ENCODE data around the gene SHANK3. TPM values are rescaled to one million over a fixed set of nuclear protein-coding genes. Genes with fewer than 3 reads are reported as not detected.
A peak's percentile ranks its signal among the peaks of the same experiment; 100 is the strongest.

Gene SHANK3
- total RNA-seq = under 1 TPM; 0.07 TPM
- not detected for polyA plus RNA-seq

- no peak within 1 kb of the TSS for H3K4me3 ChIP-seq (ENCODE audit: low read length)
Measured at GRCh38 chr22:50672471-50673230, at the start of gene SHANK3. SHANK3 (plus strand) TSS chr22:50672823.

GRCh38 chr22:50624347-50625130 lies 48.1 kb upstream of the SHANK3 start:
- peak overlapping the region in 5 of 8 donors; percentile 13 to 69 (median 55) for H3K27ac Mint-ChIP-seq
- H3K36me3 Mint-ChIP-seq = peaks cover 0 to 23% (median 2%) of the 10 kb centered on the region in 3 donors
- CTCF ChIA-PET = interaction anchor here (1.0 kb wide), 1 partner anchor 99 kb away, joined by 3 read pairs; the partner anchor contains the start of gene SCO2
- H3K27me3 Mint-ChIP-seq = no peaks in the 10 kb centered on the region
- POLR2A ChIA-PET = no interaction called here
- peaks cover 0 to 5% (median 0%) of the 10 kb centered on the region in 5 donors for H3K9me3 Mint-ChIP-seq
- H3K4me1 Mint-ChIP-seq = peaks cover 44 to 61% (median 50%) of the 10 kb centered on the region in 3 donors
- Histone ChIP-seq H3K4me1 (ENCODE audit: insufficient read depth, low read length) (peaks cover 50% of the 10 kb centered on the region), H3K9me3 (ENCODE audit: low read length) (no peaks in the 10 kb centered on the region), H3K36me3 (ENCODE audit: insufficient read depth, low read length) (no peaks in the 10 kb centered on the region), H3K4me3 (ENCODE audit: low read length) (no peak overlapping the region), H3K27me3 (ENCODE audit: insufficient read depth, low read length, poor library complexity, severe bottlenecking) (no peaks in the 10 kb centered on the region), H3K27ac (ENCODE audit: low read depth, low read length) (no peak overlapping the region)
- no peak for DNase-seq
- peak overlapping the region in 2 of 7 donors; percentile 35 to 37 for H3K4me3 Mint-ChIP-seq

More at GRCh38 chr22:50672471-50673230, at the start of gene SHANK3:
- Mint-ChIP-seq H3K27me3 (peaks cover 31 to 55% of the 10 kb centered on the region in 2 donors), H3K9me3 (no peaks in the 10 kb centered on the region), H3K27ac (peak within 1 kb of the TSS in 2 of 8 donors; percentile 54 to 74), H3K4me1 (peaks cover 9 to 25% (median 12%) of the 10 kb centered on the region in 3 donors), H3K4me3 (peak within 1 kb of the TSS in 6 of 7 donors; percentile 57 to 89 (median 64)), H3K36me3 (no peaks in the 10 kb centered on the region)
- ChIA-PET CTCF (no interaction called here), POLR2A (interaction anchor here (0.6 to 1.0 kb wide), 2 partner anchors 25 to 145 kb away, joined by 3 to 4 read pairs; no protein-coding TSS in a partner anchor)
- Histone ChIP-seq H3K27me3 (ENCODE audit: insufficient read depth, low read length, poor library complexity, severe bottlenecking) (peaks cover 23% of the 10 kb centered on the region), H3K9me3 (ENCODE audit: low read length) (no peaks in the 10 kb centered on the region), H3K36me3 (ENCODE audit: insufficient read depth, low read length) (no peaks in the 10 kb centered on the region), H3K27ac (ENCODE audit: low read depth, low read length) (no peak within 1 kb of the TSS), H3K4me1 (ENCODE audit: insufficient read depth, low read length) (peaks cover 11% of the 10 kb centered on the region)
- DNase-seq = no peak

- H3K9me3 ChIP-seq (ENCODE audit: low read length) = no peaks in the 10 kb centered on the region
- POLR2A ChIA-PET = interaction anchor here (0.5 kb wide), 1 partner anchor 233 kb away, joined by 5 read pairs; no protein-coding TSS in a partner anchor
- Mint-ChIP-seq H3K27ac (peak overlapping the region in 2 of 8 donors; percentile 33 to 41), H3K27me3 (no peaks in the 10 kb centered on the region), H3K4me1 (peaks cover 44 to 62% (median 49%) of the 10 kb centered on the region in 3 donors), H3K9me3 (peaks cover 0 to 5% (median 0%) of the 10 kb centered on the region in 5 donors), H3K36me3 (peaks cover 0 to 23% (median 2%) of the 10 kb centered on the region in 3 donors), H3K4me3 (peak overlapping the region in 1 of 7 donors; percentile 82)
- no peak overlapping the region for H3K27ac ChIP-seq (ENCODE audit: low read depth, low read length)
- CTCF ChIA-PET = no interaction called here
- peaks cover 45% of the 10 kb centered on the region for H3K4me1 ChIP-seq (ENCODE audit: insufficient read depth, low read length)
- no peaks in the 10 kb centered on the region for H3K27me3 ChIP-seq (ENCODE audit: insufficient read depth, low read length, poor library complexity, severe bottlenecking)
- no peak for DNase-seq
- no peak overlapping the region for H3K4me3 ChIP-seq (ENCODE audit: low read length)
- no peaks in the 10 kb centered on the region for H3K36me3 ChIP-seq (ENCODE audit: insufficient read depth, low read length)
Measured at GRCh38 chr22:50625131-50625567, 47.5 kb upstream of the SHANK3 start.

GRCh38 chr22:50625568-50626313 lies 46.9 kb upstream of the SHANK3 start:
- H3K36me3 Mint-ChIP-seq = peaks cover 0 to 23% (median 2%) of the 10 kb centered on the region in 3 donors
- no peak overlapping the region for H3K27ac ChIP-seq (ENCODE audit: low read depth, low read length)
- H3K4me3 ChIP-seq (ENCODE audit: low read length) = no peak overlapping the region
- POLR2A ChIA-PET = interaction anchor here (0.5 kb wide), 1 partner anchor 233 kb away, joined by 5 read pairs; no protein-coding TSS in a partner anchor
- CTCF ChIA-PET = no interaction called here
- H3K4me1 ChIP-seq (ENCODE audit: insufficient read depth, low read length) = peaks cover 41% of the 10 kb centered on the region
- H3K4me1 Mint-ChIP-seq = peaks cover 39 to 56% (median 45%) of the 10 kb centered on the region in 3 donors
- DNase-seq = no peak
- H3K36me3 ChIP-seq (ENCODE audit: insufficient read depth, low read length) = no peaks in the 10 kb centered on the region
- no peaks in the 10 kb centered on the region for H3K27me3 Mint-ChIP-seq
- no peaks in the 10 kb centered on the region for H3K9me3 ChIP-seq (ENCODE audit: low read length)
- no peaks in the 10 kb centered on the region for H3K27me3 ChIP-seq (ENCODE audit: insufficient read depth, low read length, poor library complexity, severe bottlenecking)
- peak overlapping the region in 1 of 7 donors; percentile 81 for H3K4me3 Mint-ChIP-seq
- H3K9me3 Mint-ChIP-seq = peaks cover 0 to 5% (median 0%) of the 10 kb centered on the region in 5 donors
- H3K27ac Mint-ChIP-seq = peak overlapping the region in 2 of 8 donors; percentile 41 to 51

- Histone ChIP-seq H3K4me1 (ENCODE audit: insufficient read depth, low read length) (peaks cover 35% of the 10 kb centered on the region), H3K27ac (ENCODE audit: low read depth, low read length) (no peak overlapping the region), H3K36me3 (ENCODE audit: insufficient read depth, low read length) (no peaks in the 10 kb centered on the region), H3K27me3 (ENCODE audit: insufficient read depth, low read length, poor library complexity, severe bottlenecking) (no peaks in the 10 kb centered on the region), H3K4me3 (ENCODE audit: low read length) (no peak overlapping the region), H3K9me3 (ENCODE audit: low read length) (no peaks in the 10 kb centered on the region)
- DNase-seq = no peak
- peak overlapping the region; percentile 24 to 81 (median 67) for H3K4me3 Mint-ChIP-seq
- H3K9me3 Mint-ChIP-seq = peaks cover 0 to 5% (median 0%) of the 10 kb centered on the region in 5 donors
- CTCF ChIA-PET = interaction anchor here (1.2 kb wide), 1 partner anchor 63 kb away, joined by 3 read pairs; the partner anchor contains the start of gene SYCE3
- no peaks in the 10 kb centered on the region for H3K27me3 Mint-ChIP-seq
- POLR2A ChIA-PET = interaction anchor here (1.8 kb wide), 1 partner anchor 101 kb away, joined by 5 read pairs; the partner anchor contains the start of gene SCO2
- peaks cover 33 to 50% (median 39%) of the 10 kb centered on the region in 3 donors for H3K4me1 Mint-ChIP-seq
- peak overlapping the region in 5 of 8 donors; percentile 9 to 85 (median 51) for H3K27ac Mint-ChIP-seq
- peaks cover 0 to 23% (median 2%) of the 10 kb centered on the region in 3 donors for H3K36me3 Mint-ChIP-seq
Measured at GRCh38 chr22:50626314-50626849, 46.2 kb upstream of the SHANK3 start.

- H3K36me3 ChIP-seq (ENCODE audit: insufficient read depth, low read length) = no peaks in the 10 kb centered on the region
- Mint-ChIP-seq H3K27ac (peak overlapping the region; percentile 39 to 95 (median 82)), H3K4me1 (peaks cover 26 to 43% (median 32%) of the 10 kb centered on the region in 3 donors), H3K27me3 (no peaks in the 10 kb centered on the region), H3K4me3 (peak overlapping the region; percentile 75 to 89 (median 83)), H3K36me3 (peaks cover 0 to 23% (median 2%) of the 10 kb centered on the region in 3 donors), H3K9me3 (peaks cover 0 to 5% (median 0%) of the 10 kb centered on the region in 5 donors)
- no peaks in the 10 kb centered on the region for H3K9me3 ChIP-seq (ENCODE audit: low read length)
- no peaks in the 10 kb centered on the region for H3K27me3 ChIP-seq (ENCODE audit: insufficient read depth, low read length, poor library complexity, severe bottlenecking)
- H3K4me3 ChIP-seq (ENCODE audit: low read length) = peak overlapping the region; percentile 84
- peak overlapping the region; percentile 57 for H3K27ac ChIP-seq (ENCODE audit: low read depth, low read length)
- H3K4me1 ChIP-seq (ENCODE audit: insufficient read depth, low read length) = peaks cover 28% of the 10 kb centered on the region
- POLR2A ChIA-PET = interaction anchor here (0.9 to 1.8 kb wide), 2 partner anchors 27 to 102 kb away, joined by 3 to 5 read pairs; partner anchors contain the start of gene SCO2
- CTCF ChIA-PET = interaction anchor here (1.2 to 1.7 kb wide), 2 partner anchors 64 to 101 kb away, joined by 3 to 4 read pairs; partner anchors contain the start of genes SCO2 and SYCE3
- DNase-seq = peak in 1 of 5 donors; percentile 55
Measured at GRCh38 chr22:50626850-50627641, 45.6 kb upstream of the SHANK3 start.

All from CD8-positive, alpha-beta memory T cell (primary cell).